HG03060 (cell line): ENCODE data around the gene PCGF3.
"Not testable (repeated sequence)": the region's sequence is repeated elsewhere in the genome, so short reads cannot be mapped to it uniquely, and the experiment has no call there.

Experiments used
- ATAC-seq: cut with Tn5 transposase; IDR thresholded peaks from one replicate; pipeline ENCODE4 v1.9.1; 2021; ENCODE audit warnings: low read depth, moderate number of reproducible peaks; ENCODE audit not compliant: unreplicated experiment

Gene PCGF3

GRCh38 chr4:720111-720860, 14.7 kb downstream of the PCGF3 start:
- ATAC-seq = no peak

- ATAC-seq = no peak
These were observed 15.9 kb downstream of the PCGF3 start for GRCh38 chr4:721261-722168.

- ATAC-seq = no peak
These were observed 16.6 kb downstream of the PCGF3 start for GRCh38 chr4:722169-722725.

GRCh38 chr4:722851-723360, 17.3 kb downstream of the PCGF3 start:
- no peak for ATAC-seq

GRCh38 chr4:723751-724530, 18.3 kb downstream of the PCGF3 start:
- ATAC-seq = no peak

- no peak for ATAC-seq
These were observed 20.0 kb downstream of the PCGF3 start for GRCh38 chr4:725391-726234.

- no peak for ATAC-seq
These were observed 20.7 kb downstream of the PCGF3 start for GRCh38 chr4:726235-726787.

- no peak for ATAC-seq
These were observed 21.2 kb downstream of the PCGF3 start for GRCh38 chr4:726838-727237.

- ATAC-seq = no peak
These were observed 21.9 kb downstream of the PCGF3 start for GRCh38 chr4:727576-727975.

GRCh38 chr4:729336-730315, 24.0 kb downstream of the PCGF3 start:
- no peak for ATAC-seq

GRCh38 chr4:730511-730910, 24.9 kb downstream of the PCGF3 start:
- no peak for ATAC-seq

GRCh38 chr4:730946-731904, 25.6 kb downstream of the PCGF3 start:
- not testable (repeated sequence) for ATAC-seq

- not testable (repeated sequence) for ATAC-seq
These were observed 26.3 kb downstream of the PCGF3 start for GRCh38 chr4:731954-732353.

GRCh38 chr4:732486-732885, 26.9 kb downstream of the PCGF3 start:
- ATAC-seq = no peak

GRCh38 chr4:732911-733630, 27.4 kb downstream of the PCGF3 start:
- ATAC-seq = no peak

GRCh38 chr4:733631-733980, 28.0 kb downstream of the PCGF3 start:
- no peak for ATAC-seq
